ENCODE data around the gene MRPL48. TPM values are rescaled to one million over a fixed set of nuclear protein-coding genes. Genes with fewer than 3 reads are reported as not detected.

Gene MRPL48
- total and polyA plus RNA-seq, 2 of the 8 experiments (the other 6 are each of a cell fraction or from before 2014, with no cell fraction given) = 34.9 to 59.9 TPM

GRCh38 chr11:73787643-73788558 lies at the start of gene MRPL48 (continued):
- TF ChIP-seq E2F6 (IDR thresholded peaks at IDR 0.05) (peak; percentile 40), JUND (IDR thresholded peaks at IDR 0.05; ENCODE audit: low read length) (peak; percentile 62; the same call in 1 of the 2 replicates), POU5F1 (IDR thresholded peaks at IDR 0.05; ENCODE audit: low read depth, low read length) (peak; percentile 64; the same call in 1 of the 2 replicates), TEAD4 (IDR thresholded peaks at IDR 0.05; ENCODE audit: low read depth, low read length) (0 out of 2 replicates have a peak, but pooled peaks have one; percentile 5), CTBP2 (IDR thresholded peaks at IDR 0.05; ENCODE audit: borderline replicate concordance, insufficient read depth, insufficient read length, low read length) (peak; percentile 72), MAX (IDR thresholded peaks at IDR 0.05) (peak; percentile 93), EP300 (IDR thresholded peaks at IDR 0.05; ENCODE audit: borderline replicate concordance in 1 of 2, low read depth in 2 of 2, low read length in 2 of 2) (peak in 1 of 2 experiments; percentile 62; a peak in 1 of 3 replicates), NRF1 (IDR thresholded peaks at IDR 0.05; ENCODE audit: low read depth, low read length) (no peak), CEBPB (IDR thresholded peaks at IDR 0.05; ENCODE audit: low read depth, low read length) (no peak), SP1 (IDR thresholded peaks at IDR 0.05; ENCODE audit: low read depth, low read length) (peak; percentile 66), SIRT6 (IDR thresholded peaks at IDR 0.05; ENCODE audit: low read length) (no peak), GTF2F1 (IDR thresholded peaks at IDR 0.05; ENCODE audit: borderline replicate concordance, low read depth, low read length) (peak; percentile 46), SRF (IDR thresholded peaks at IDR 0.05; ENCODE audit: low read depth, low read length) (peak; percentile 49; the same call in 1 of the 2 replicates), ASH2L (IDR thresholded peaks at IDR 0.05; ENCODE audit: low read length) (peak; percentile 100), SUZ12 (IDR thresholded peaks at IDR 0.05; ENCODE audit: low read length) (peak; percentile 38; the same call in 1 of the 2 replicates), GABPA (IDR thresholded peaks at IDR 0.05; ENCODE audit: borderline replicate concordance, insufficient read depth, low read length) (peak; percentile 86), KDM1A (IDR thresholded peaks at IDR 0.05; ENCODE audit: borderline replicate concordance, low read length) (peak; percentile 98), KDM4A (IDR thresholded peaks at IDR 0.05; ENCODE audit: low read depth, low read length, severe bottlenecking) (peak; percentile 78), POLR2AphosphoS5 (IDR thresholded peaks at IDR 0.05; ENCODE audit: low read depth, low read length) (peak; percentile 97), TBP (IDR thresholded peaks at IDR 0.05; ENCODE audit: low read depth, low read length) (peak; percentile 95), MAFK (IDR thresholded peaks at IDR 0.05; ENCODE audit: low read depth, low read length) (no peak), JUN (IDR thresholded peaks at IDR 0.05; ENCODE audit: low read depth, low read length) (no peak), NANOG (IDR thresholded peaks at IDR 0.05; ENCODE audit: insufficient read depth, low read depth, low read length, poor library complexity, severe bottlenecking) (no peak)
